ENCODE results near the gene RFC5.

GRCh38 chr12:118034429-118035189 is 18.1 kb downstream of the RFC5 start:
- TF ChIP-seq POLR2A (IDR thresholded peaks at IDR 0.05): no peak
- no peak for TF ChIP-seq CTCF (IDR thresholded peaks at IDR 0.05)
